AG08396 (cell line): ENCODE results near the gene GRK3.

Experiments
- DNase-seq: peaks from one replicate; pipeline ENCODE4 v3.0.0; 2012; ENCODE audit warnings: low spot score, mixed read lengths

The GRK3 gene

DNA sequence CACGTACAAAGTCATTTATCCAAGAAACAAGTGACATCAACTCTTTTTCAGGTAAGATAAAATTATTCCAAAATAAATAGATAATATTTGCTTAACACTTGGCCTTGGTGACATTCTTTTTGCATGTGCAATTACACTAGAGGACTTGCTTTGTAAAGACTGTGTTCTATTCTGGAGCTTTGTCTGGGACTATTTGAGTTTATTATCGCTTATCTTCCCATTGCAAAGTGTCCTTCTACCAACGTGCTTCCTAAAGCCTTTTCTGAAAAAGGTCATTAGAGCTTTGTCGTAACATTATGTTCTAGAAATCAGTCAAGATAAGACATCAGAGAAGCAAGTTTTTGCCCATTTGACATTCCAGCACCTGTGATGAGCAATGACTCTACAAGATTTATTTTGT is 99.2 kb downstream of the GRK3 start:
- no peak for DNase-seq

DNA sequence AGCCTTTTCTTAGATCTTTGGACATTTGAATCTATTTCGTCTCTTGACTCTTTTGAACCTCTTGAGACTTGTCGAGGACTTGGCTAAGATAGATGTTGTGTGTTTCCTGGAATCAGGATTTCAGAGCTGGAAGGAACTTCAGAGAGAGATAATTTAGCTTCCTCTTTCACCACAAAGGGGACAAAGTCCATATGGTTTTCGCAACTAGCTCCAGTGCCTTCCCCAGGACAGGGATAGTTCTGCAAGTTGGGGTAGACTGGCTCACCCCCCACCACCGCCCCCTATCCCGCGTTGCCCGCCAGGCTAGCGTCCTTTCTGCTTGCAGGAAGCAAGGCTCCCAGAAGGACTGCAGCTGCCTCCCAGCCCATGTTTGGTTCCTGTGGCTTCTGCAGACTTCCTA is 101.8 kb downstream of the GRK3 start:
- no peak for DNase-seq

DNA sequence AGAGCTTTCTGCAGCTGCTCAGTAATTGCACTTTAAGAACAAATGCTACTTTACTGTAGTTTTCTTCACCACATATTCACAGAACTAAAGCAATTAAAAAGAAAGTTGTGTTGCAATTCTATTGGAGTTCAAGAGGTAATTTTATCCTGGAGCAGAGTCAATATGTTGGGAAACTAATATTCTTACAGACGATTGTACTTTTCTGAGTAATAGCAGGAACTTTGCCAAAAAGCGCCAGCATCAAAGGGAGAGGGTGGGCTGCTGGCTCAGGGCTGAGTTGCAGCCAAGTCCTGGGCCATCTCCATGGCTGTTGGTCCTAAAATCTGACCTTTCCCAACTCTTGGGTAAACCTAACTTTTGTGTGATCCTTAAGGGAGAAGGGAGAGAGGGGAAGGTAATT is 104.0 kb downstream of the GRK3 start:
- DNase-seq = no peak

GRCh38 chr22:25669253-25670069 is 105.0 kb downstream of the GRK3 start:
- DNase-seq = no peak

DNA sequence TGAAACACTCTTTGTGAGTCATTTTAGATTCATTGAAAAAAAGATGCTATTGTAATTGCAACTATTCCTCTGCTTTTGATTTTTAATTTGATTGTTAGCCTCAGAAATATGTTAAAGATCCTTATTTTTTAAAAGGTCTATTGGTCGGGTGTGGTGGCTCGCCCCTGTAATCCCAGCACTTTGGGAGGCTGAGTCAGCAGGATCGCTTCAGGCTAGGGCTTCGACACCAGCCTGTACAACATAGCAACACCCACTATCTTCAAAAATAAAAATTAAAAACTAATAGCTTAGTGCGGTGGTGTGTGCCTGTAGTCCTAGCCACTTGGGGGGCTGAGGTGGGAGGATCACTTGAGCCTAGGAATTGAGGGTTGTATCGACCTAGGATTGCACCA is 105.6 kb downstream of the GRK3 start:
- no peak for DNase-seq

GRCh38 chr22:25672289-25673084 is 108.0 kb downstream of the GRK3 start:
- no peak for DNase-seq

DNA sequence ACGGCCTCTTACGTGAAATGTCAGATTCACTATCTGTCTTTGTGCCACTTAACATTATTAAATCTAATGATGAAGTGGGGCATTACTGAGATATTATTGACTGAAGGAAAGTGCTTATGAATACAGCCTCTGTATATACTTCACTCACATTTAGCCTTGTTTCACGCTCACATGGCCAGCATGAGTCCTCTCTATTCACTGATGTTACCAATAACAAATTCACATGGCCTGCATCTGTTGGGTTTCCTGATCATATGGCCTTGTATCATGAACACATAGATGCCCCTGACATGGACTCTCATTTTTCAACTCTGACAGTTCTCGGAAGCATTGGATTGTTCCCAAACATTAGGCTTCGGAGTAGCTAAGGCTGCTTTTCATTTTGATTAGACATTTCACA is 109.2 kb downstream of the GRK3 start:
- no peak for DNase-seq

DNA sequence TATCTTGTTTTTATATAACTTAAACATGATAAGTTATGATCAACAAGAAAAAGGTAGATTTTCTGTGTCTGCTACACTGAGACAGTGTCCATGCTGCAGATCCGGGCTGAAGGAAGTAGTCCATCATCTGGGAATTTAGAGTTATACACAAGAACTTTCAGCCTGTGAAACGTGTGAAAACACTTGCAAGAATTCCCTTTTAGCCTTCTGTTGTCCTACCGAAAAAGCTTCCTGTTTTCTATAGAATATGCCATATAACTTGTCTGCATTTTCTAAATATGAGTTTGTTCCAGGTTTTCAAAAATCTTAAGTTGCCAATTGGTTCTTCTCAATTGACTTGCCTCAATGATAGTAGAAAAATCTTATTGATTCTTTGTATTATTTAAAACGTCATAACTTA is 113.2 kb downstream of the GRK3 start:
- no peak for DNase-seq

DNA sequence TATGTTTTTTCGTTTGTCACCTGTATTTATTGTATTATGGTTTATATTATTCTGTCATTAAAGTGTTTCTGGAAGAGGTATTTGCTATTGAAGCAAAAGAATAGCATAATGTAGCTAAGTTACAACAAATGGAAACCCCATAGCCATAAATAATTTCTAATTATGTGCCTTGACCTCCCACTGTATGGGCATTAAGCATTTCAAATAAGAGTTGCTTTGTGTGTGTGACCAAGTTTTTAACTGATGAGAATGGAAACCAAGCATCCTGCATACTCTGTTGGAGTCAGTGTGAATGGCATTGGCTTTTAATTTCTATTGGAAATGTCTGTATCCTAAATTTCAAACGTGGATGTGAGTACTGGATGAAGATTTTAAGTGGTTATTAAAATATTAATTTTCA is 115.6 kb downstream of the GRK3 start:
- no peak for DNase-seq

DNA sequence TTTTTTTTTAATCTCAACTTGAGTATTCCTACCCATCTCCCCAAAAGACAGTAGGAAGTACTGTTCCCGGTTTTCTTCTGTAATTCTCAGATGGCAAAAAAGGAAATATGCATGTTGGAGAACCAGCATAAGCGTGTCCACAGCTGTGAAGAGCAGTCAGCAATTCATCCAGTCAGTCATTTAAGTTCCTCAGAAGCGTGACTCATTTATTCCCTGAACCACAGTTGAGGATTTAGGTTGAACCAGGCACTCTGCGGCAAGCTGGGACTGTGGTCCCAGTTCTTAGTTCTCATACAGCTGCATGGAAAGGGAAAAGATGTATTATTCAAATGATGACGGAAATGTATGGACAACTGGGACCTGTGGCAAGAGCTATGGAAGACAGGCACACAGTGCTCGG is 116.5 kb downstream of the GRK3 start:
- no peak for DNase-seq

- no peak for DNase-seq
Observed at GRCh38 chr22:25682109-25682508, 117.6 kb downstream of the GRK3 start.

DNA sequence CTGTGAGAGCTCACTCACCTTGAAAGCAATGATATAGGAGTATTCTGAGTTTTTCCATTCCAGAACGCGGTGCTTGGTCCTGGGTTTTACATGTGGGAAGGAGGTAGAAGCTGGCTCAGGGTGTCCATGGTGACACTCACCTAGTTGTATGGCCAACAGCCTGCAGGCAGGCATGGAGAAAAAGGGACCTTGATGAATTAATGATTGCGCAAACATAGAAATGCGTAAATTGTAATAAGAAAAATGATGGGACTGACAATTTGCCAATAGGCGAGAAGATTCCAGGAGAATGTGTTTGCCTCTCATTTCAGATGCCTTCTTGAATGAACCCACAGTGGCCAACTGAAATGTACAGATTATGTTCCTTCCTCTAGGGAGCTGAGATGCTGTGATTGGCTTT is 124.2 kb downstream of the GRK3 start:
- DNase-seq = no peak

DNA sequence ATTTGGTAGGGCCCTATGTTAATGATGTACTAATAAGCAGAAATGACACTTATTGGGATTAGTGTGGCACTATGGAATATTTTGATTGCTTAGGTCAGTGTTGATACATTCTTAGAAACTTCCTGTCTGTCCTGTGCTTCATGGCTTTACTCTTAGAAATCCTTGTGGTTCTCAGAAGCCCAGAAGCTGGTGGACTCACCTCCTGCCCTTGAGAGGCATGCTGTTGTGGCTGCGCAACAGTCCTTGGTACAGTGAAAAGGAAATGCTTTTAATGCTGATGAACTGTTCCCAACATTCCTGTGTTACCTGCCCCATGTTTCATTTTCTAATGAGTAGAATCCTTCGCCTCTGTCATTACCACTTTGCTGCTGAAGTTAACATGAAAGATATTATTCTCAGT is 125.2 kb downstream of the GRK3 start:
- no peak for DNase-seq

- no peak for DNase-seq
Observed at GRCh38 chr22:25690798-25691197, 126.3 kb downstream of the GRK3 start.

GRCh38 chr22:25692397-25693267 is 128.2 kb downstream of the GRK3 start:
- no peak for DNase-seq

- no peak for DNase-seq
Observed at GRCh38 chr22:25693268-25693565, 128.7 kb downstream of the GRK3 start.

DNA sequence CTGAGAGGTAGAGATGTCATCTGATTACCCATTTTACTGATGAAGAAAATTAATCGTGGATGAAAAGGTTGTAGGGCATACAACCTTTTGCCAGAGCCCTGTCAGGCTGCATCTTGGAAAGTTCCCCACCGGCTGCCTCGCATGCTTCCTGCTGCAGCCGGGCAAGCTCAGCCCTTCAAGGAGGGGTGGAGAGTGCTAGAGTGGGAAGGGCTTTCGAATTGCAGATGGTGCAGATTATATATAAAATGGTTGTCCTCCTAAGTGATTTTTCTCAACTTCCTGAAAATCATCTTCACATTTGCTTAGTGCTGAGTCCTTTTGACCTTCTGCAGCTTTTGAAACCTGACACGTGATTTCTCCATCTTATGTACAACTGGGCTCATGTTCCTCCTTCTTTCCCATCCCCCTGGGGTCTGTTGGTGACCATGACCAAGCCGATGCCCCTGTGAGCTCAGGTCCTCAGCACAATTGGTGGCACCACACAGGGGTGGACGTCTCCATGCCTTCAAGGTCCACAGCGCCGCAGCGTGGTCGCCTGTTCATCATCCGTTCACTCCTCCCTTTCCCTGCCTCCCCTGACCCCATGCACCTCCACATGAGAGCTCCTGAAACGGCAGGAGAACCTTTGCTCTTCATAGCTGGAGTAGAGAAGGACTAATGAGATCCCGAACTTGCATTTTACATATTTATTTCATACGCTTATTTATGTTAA is 129.9 kb downstream of the GRK3 start:
- no peak for DNase-seq

GRCh38 chr22:25695146-25695545 is 130.7 kb downstream of the GRK3 start:
- no peak for DNase-seq

- DNase-seq = no peak
Observed at GRCh38 chr22:25696763-25697162, 132.3 kb downstream of the GRK3 start.

DNA sequence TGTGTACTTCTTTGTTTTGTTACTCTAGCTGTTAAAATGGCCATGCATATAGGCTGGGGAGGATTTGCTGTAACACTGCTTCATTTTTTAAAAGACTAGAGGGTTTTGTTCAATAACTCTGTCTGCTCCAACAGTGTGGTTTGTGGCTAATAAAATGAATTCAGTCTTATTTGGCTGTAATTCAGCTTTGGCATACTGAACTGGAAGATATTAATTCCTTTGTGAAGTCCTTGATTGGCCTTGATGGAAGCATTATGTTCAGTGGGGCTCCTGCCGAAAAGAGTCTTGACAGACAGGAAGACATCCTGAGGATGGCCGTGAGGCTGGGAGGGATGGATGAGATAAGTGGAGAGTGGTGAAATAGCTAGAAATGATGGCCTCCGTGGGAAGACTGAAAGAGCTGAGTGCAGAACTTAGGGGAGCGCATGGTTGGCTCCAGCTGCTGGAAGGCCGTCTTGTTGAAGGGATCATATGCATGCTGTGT is 132.7 kb downstream of the GRK3 start:
- DNase-seq = no peak

- DNase-seq = no peak
Observed at GRCh38 chr22:25697978-25698377, 133.5 kb downstream of the GRK3 start.

- no peak for DNase-seq
Observed at GRCh38 chr22:25698461-25698860, 134.0 kb downstream of the GRK3 start.
